Activated naive CD8-positive, alpha-beta T cell treated with anti-CD3 and anti-CD28 coated beads for 36 hours (primary cell): ENCODE results near the gene GINS1. TPM values are rescaled to one million over a fixed set of nuclear protein-coding genes. Genes with fewer than 3 reads are reported as not detected.
"Not testable (repeated sequence)": the region's sequence is repeated elsewhere in the genome, so short reads cannot be mapped to it uniquely, and the experiment has no call there.

ENCODE experiments used
- DNase-seq: peaks from one replicate; pipeline ENCODE4 v3.0.0; 2021
- H3K27ac Mint-ChIP-seq: one replicate; pipeline ENCODE4 v1.8.0; 2022; ENCODE audit warnings: mild to moderate bottlenecking, moderate library complexity, mixed read lengths
- H3K27me3 Mint-ChIP-seq: one replicate; pipeline ENCODE4 v1.8.0; 2022; ENCODE audit warnings: mild to moderate bottlenecking, mixed read lengths
- H3K36me3 Mint-ChIP-seq: one replicate; pipeline ENCODE4 v1.8.0; 2021; ENCODE audit warnings: mild to moderate bottlenecking, mixed read lengths
- H3K4me1 Mint-ChIP-seq: one replicate; pipeline ENCODE4 v1.8.0; 2021; ENCODE audit warnings: mixed read lengths
- H3K4me3 Mint-ChIP-seq: one replicate; pipeline ENCODE4 v1.8.0; 2022; ENCODE audit warnings: mild to moderate bottlenecking, moderate library complexity, mixed read lengths
- H3K9me3 Mint-ChIP-seq: one replicate; pipeline ENCODE4 v1.8.0; 2022; ENCODE audit warnings: mixed read lengths
- total RNA-seq, 2 experiments: library from RNA; stranded (reverse); gene quantifications; one replicate each; pipeline ENCODE4 v1.2.3, GENCODE V29; 2021

Gene GINS1
- total RNA-seq, 2 experiments from 2014 or later, result 33.9 to 34.1 TPM

GRCh38 chr20:25470045-25470444 is 62.6 kb downstream of the GINS1 start:
- DNase-seq, result peak; percentile 41
- Mint-ChIP-seq H3K27ac (no peak overlapping the region), H3K27me3 (no peaks in the 10 kb centered on the region), H3K9me3 (no peaks in the 10 kb centered on the region), H3K36me3 (no peaks in the 10 kb centered on the region), H3K4me1 (peaks cover 4% of the 10 kb centered on the region), H3K4me3 (no peak overlapping the region)

DNA sequence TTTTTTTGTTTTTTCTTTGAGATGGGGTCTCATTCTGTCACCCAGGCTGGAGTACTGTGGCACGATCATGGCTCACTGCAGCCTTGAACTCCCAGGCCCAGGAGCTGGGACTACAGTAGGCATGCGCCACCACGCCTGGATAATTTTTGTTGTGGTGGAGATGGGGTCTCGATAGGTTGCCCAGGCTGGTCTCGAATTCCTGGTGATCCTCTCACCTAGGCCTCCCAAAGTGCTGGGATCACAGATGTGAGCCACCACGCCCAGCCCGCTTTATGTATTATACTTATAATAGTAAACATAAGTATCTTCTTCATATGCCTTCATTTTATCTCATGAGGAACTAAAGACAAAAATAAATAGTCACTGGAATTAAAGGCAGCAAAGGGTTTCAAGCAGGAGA is 63.5 kb downstream of the GINS1 start:
- no peak for DNase-seq
- H3K36me3 Mint-ChIP-seq, result no peaks in the 10 kb centered on the region
- peaks cover 4% of the 10 kb centered on the region for H3K4me1 Mint-ChIP-seq
- no peaks in the 10 kb centered on the region for H3K27me3 Mint-ChIP-seq
- H3K27ac Mint-ChIP-seq, result no peak overlapping the region
- H3K9me3 Mint-ChIP-seq, result no peaks in the 10 kb centered on the region
- no peak overlapping the region for H3K4me3 Mint-ChIP-seq

DNA sequence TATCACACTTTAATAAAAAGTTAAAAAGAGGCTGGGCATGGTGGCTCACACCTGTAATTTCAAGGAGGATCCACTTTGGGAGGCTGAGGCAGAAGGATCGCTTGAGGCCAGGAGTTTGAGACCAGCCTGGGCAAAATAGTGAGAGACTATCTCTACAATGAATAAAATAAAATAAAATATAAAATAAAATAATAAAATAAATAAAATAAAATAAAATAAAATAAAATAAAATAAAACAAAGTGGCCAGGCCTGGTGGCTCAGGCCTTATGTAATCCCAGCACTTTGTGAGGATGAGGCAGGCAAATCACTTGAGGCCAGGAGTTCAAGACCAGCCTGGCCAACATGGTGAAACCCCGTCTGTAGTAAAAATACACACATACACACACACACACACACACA is 65.8 kb downstream of the GINS1 start:
- DNase-seq, H3K4me3 Mint-ChIP-seq, H3K9me3 Mint-ChIP-seq, H3K36me3 Mint-ChIP-seq, H3K27ac Mint-ChIP-seq, H3K4me1 Mint-ChIP-seq, H3K27me3 Mint-ChIP-seq: not testable (repeated sequence)

GRCh38 chr20:25476106-25477013 is 68.9 kb downstream of the GINS1 start:
- DNase-seq, result no peak
- H3K9me3 Mint-ChIP-seq, result no peaks in the 10 kb centered on the region
- no peaks in the 10 kb centered on the region for H3K4me1 Mint-ChIP-seq
- H3K36me3 Mint-ChIP-seq, result no peaks in the 10 kb centered on the region
- H3K4me3 Mint-ChIP-seq, result no peak overlapping the region
- no peak overlapping the region for H3K27ac Mint-ChIP-seq
- no peaks in the 10 kb centered on the region for H3K27me3 Mint-ChIP-seq

DNA sequence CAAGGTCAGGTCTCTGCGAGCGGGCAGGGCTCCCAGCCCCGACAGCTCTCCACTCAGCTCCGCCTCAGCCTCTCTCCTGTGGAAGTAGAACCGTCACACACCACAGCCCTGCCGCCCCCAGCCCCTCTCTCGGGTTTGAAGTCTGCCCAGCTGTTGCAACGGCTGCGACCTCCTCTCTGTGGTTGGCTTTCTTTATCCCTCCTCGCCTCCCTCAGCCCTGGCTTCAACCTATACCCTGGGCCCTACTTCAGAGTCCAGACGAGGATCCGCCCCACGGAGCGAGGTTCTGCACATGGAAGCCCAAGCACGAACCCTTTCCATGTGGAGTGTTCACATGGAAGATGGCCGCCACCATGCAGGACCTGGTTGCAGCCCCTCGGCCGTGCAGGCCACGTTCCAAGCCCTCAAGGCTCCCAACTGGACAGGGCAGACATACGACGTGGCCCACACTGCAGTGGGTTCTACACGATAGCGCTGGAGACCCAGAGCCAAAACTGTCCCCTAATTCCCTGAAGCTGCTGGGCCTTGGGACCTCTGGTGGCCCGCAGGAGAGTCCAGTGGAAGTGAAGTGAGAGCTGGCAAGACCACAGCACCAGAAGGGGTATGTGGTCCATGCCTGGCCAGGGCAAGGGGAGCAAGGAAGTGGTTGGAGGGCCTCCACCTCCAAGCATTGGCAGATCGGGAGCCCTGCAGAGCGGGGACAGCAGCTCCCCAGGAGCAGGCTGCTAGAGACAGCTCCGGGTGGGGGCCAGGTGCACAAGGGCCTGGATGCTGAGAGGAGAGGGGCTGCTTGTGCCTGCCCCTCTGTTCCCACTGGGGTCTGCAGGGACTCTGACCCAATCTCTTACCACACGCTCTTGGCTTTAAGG is 69.8 kb downstream of the GINS1 start:
- H3K36me3 Mint-ChIP-seq, result no peaks in the 10 kb centered on the region
- no peak overlapping the region for H3K4me3 Mint-ChIP-seq
- H3K4me1 Mint-ChIP-seq, result no peaks in the 10 kb centered on the region
- DNase-seq, result no peak
- H3K27ac Mint-ChIP-seq, result no peak overlapping the region
- H3K27me3 Mint-ChIP-seq, result no peaks in the 10 kb centered on the region
- H3K9me3 Mint-ChIP-seq, result no peaks in the 10 kb centered on the region

DNA sequence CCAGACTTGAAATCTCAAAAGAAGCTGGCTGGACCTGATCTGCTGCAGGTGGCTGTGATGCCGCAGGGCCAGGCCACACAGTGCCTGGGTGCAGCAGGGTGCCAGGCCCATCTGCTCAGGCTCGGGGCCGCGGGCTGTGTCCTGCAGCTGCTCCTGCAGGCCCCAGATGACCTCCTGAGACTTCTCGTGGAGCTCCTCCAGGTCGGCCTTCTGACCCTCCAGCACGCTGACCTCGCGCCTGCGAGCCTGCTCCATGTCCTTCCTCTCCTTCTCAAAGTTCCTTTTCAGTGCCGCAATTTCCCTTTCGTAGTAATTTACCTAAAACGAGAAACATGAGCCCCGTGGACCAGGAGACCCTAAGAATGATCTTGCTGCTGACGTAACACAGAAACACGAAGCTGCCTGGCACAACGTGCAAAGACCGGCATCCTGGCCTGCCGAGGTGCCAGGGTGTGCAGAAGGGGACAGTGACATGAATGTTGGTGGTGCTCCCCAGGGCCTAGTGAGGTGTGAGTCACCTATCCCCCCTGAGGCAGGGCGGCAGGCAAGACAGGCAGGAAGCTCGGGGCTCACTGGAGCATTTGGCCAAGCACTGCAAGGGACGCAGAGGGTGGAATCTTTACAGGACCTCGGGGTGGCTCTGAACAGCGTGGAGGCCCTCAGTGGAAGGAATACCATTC is 71.6 kb downstream of the GINS1 start:
- no peak for DNase-seq
- H3K27ac Mint-ChIP-seq, result no peak overlapping the region
- H3K27me3 Mint-ChIP-seq, result no peaks in the 10 kb centered on the region

GRCh38 chr20:25479638-25480037 is 72.2 kb downstream of the GINS1 start:
- Mint-ChIP-seq H3K27me3 (no peaks in the 10 kb centered on the region), H3K4me3 (no peak overlapping the region), H3K36me3 (no peaks in the 10 kb centered on the region), H3K27ac (no peak overlapping the region), H3K9me3 (no peaks in the 10 kb centered on the region), H3K4me1 (peaks cover 8% of the 10 kb centered on the region)
- DNase-seq, result no peak

More for the DNA sequence above, 71.6 kb downstream of the GINS1 start:
- no peaks in the 10 kb centered on the region for H3K36me3 Mint-ChIP-seq
- peaks cover 4% of the 10 kb centered on the region for H3K4me1 Mint-ChIP-seq
- H3K9me3 Mint-ChIP-seq, result no peaks in the 10 kb centered on the region
- H3K4me3 Mint-ChIP-seq, result no peak overlapping the region

GRCh38 chr20:25480156-25480555 is 72.7 kb downstream of the GINS1 start:
- no peak overlapping the region for H3K4me3 Mint-ChIP-seq
- H3K36me3 Mint-ChIP-seq, result no peaks in the 10 kb centered on the region
- no peaks in the 10 kb centered on the region for H3K9me3 Mint-ChIP-seq
- no peak for DNase-seq
- no peaks in the 10 kb centered on the region for H3K27me3 Mint-ChIP-seq
- H3K27ac Mint-ChIP-seq, result no peak overlapping the region
- H3K4me1 Mint-ChIP-seq, result peaks cover 13% of the 10 kb centered on the region

DNA sequence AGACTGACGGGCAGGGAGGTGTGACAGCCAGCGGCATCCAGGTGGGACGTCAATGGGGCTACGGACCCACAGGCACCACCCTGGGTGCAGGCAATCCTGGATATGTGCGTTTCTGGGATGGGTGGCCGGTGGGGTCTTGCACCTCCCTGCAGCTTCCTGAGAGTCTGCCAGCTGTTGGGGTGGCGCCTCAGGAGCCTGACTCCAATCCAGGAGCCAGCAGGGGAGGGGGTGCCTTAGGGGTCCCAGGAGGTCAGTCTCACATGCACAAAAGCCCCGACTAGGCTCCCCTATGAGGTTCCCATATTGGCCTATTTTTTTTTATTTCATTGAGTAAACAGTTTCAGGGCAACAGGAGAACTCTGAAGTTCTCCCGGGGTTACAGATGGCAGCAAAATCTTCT is 73.3 kb downstream of the GINS1 start:
- no peaks in the 10 kb centered on the region for H3K9me3 Mint-ChIP-seq
- peaks cover 17% of the 10 kb centered on the region for H3K4me1 Mint-ChIP-seq
- no peak overlapping the region for H3K4me3 Mint-ChIP-seq
- no peak overlapping the region for H3K27ac Mint-ChIP-seq
- H3K27me3 Mint-ChIP-seq, result no peaks in the 10 kb centered on the region
- H3K36me3 Mint-ChIP-seq, result no peaks in the 10 kb centered on the region
- DNase-seq, result no peak

DNA sequence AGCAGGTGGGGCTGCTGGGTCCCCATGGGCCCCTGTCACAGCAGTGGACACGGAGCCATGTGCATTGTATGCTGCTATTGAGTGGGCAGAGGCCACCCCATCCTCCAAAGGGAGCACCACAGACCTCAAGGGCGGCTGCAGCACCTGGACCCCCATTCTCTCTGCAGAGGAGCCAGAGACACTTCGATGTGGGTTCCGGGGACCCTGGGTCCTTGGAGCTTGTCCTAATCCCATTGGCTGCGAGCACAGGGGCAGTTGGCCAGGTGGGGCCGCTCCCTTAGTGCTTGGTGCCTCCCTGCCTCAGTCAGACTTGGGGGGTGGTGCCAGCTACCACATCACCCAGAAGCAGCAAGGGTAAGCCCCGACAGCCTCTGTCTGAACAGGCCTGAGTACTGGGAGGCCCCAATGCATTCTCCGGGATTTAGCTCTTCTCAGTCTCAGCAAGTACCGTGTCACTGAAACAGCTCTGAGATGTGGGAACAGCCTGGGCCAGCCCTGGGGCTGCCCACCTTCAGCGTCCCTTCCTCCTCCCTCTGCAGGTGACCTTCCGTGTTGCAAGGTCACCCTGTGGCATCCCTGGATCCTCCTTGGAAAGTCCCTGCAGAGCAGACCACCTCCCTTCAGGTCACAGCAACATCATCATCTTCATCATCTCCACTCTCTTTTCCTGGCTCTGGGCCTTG is 73.9 kb downstream of the GINS1 start:
- Mint-ChIP-seq H3K4me1 (peaks cover 21% of the 10 kb centered on the region), H3K27me3 (no peaks in the 10 kb centered on the region), H3K9me3 (no peaks in the 10 kb centered on the region), H3K36me3 (no peaks in the 10 kb centered on the region), H3K27ac (no peak overlapping the region), H3K4me3 (no peak overlapping the region)
- no peak for DNase-seq

- H3K36me3 Mint-ChIP-seq, result no peaks in the 10 kb centered on the region
- peaks cover 26% of the 10 kb centered on the region for H3K4me1 Mint-ChIP-seq
- no peak overlapping the region for H3K4me3 Mint-ChIP-seq
- no peak overlapping the region for H3K27ac Mint-ChIP-seq
- DNase-seq, result no peak
- no peaks in the 10 kb centered on the region for H3K27me3 Mint-ChIP-seq
- no peaks in the 10 kb centered on the region for H3K9me3 Mint-ChIP-seq
These were observed 74.4 kb downstream of the GINS1 start for GRCh38 chr20:25481918-25482253.

DNA sequence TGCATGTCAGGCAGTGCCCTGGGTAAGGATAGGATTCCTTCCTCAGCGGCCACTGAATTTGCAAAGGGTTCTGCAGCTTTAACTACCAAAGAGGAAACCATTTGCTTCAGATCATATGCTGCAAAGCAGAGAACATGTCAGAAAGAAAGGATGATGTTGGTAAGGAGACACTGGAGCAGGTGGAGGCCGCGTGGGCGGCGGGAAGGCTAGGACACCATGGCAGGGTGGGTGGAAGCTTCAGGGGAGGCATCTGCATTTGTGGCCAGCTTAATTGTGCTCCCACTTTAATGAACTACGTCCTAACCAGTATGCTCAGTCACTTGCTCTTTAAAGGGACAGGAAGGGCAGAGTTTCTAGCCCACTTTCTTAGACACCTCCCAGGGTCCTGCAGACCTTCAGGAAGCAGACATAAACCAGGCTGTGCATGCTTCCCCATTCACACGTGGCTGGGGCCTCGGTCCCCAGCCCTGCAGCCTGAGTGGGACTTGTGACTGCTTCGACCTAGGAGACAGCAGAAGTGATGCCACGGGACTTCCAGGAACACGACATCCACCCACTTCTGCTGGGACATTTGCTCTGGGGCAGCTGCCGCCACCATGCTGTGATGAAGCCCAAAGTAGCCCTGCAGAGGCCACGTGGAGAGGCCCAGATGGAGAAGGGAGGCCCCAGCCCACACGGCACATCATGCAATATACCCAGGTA is 76.1 kb downstream of the GINS1 start:
- Mint-ChIP-seq H3K27me3 (no peaks in the 10 kb centered on the region), H3K9me3 (no peaks in the 10 kb centered on the region), H3K27ac (no peak overlapping the region), H3K4me3 (no peak overlapping the region), H3K36me3 (no peaks in the 10 kb centered on the region), H3K4me1 (peaks cover 26% of the 10 kb centered on the region)
- DNase-seq, result no peak

DNA sequence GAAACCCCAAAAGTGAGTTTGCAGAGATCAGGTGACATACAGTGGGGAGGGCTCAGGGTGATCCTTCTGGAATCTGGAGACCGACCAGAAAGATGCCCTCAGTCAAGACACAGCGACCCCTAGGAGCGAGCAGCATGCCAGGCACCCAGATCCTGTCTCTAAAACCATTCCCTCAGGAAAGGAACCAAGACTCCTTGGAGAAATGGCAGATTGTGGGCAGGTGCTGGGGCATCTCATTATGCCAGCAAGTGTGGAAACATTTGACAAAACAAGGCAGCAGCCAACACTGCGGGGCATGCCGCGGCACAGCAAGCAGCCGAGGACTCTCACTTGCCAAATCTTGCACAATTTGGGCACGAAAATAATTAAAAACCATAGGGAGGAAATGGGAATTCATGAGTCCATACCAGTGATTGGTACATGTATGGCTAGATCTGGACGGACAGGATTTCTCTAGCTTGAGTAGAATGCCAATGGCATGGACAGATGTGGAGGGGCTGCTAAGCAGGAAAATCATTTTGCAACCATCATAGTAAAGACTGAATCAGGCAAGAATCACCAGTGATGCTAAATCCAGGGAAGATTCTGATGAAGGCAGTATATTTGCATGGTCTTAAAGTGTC is 76.9 kb downstream of the GINS1 start:
- no peak overlapping the region for H3K27ac Mint-ChIP-seq
- no peaks in the 10 kb centered on the region for H3K9me3 Mint-ChIP-seq
- H3K27me3 Mint-ChIP-seq, result no peaks in the 10 kb centered on the region
- DNase-seq, result no peak
- H3K4me1 Mint-ChIP-seq, result peaks cover 26% of the 10 kb centered on the region
- no peak overlapping the region for H3K4me3 Mint-ChIP-seq
- no peaks in the 10 kb centered on the region for H3K36me3 Mint-ChIP-seq
